GM12878 (cell line): Measurements from ENCODE around the gene C11orf98. TPM values are rescaled to one million over a fixed set of nuclear protein-coding genes. Genes with fewer than 3 reads are reported as not detected.

Source experiments
- ATAC-seq: fragments of 200-7000 bp; cut with Tn5 transposase; 3 replicates; pipeline ENCODE4 v1.9.1; 2020; ENCODE audit warnings: mild to moderate bottlenecking, moderate library complexity
- BruUV-seq: library from RNA; stranded (reverse); fragments of 400-500 nt; replicated peaks from 2 replicates; lab custom pipeline; 2021; lab: Mats Ljungman, UMichigan
- CTCF ChIA-PET: fragments of 300-600 bp; sonication (Branson Sonifier 250); formaldehyde crosslinking; extraction: SDS; loops from one replicate; lab custom pipeline; 2021; ENCODE audit warnings: inconsistent platforms; lab: Yijun Ruan, JAX
- POLR2A ChIA-PET: fragments of 350-600 bp; formaldehyde crosslinking; extraction: SDS; loops from one replicate; lab custom pipeline; 2021; ENCODE audit warnings: inconsistent platforms; lab: Charles Lee
- RAD21 ChIA-PET: fragments of 300-600 bp; sonication (Branson Sonifier 250); formaldehyde crosslinking; loops from one replicate; lab custom pipeline; 2023; ENCODE audit warnings: antibody characterized with exemption; ENCODE audit not compliant: unreplicated experiment; lab: Charles Lee
- SMC1A ChIA-PET: fragments of 300-600 bp; sonication (Branson Sonifier 250); formaldehyde crosslinking; loops from one replicate; lab custom pipeline; 2023; ENCODE audit not compliant: unreplicated experiment, uncharacterized antibody; lab: Charles Lee
- DNase-seq: peaks from one replicate; pipeline ENCODE4 v3.0.0-alpha.2; 2011; ENCODE audit warnings: low read depth, low spot score
- FAIRE-seq: peaks from 3 replicates; lab custom pipeline; 2011; peaks lifted over from hg19 to GRCh38; lab: Jason Lieb, UNC
- H2AFZ ChIP-seq: 2 replicates; pipeline ENCODE4 v1.6.0; 2011; ENCODE audit warnings: low read depth, low read length, control low read depth; ENCODE audit not compliant: control insufficient read depth
- H3K27ac ChIP-seq: 2 replicates; pipeline ENCODE4 v1.5.1; 2011; ENCODE audit warnings: control low read depth; ENCODE audit not compliant: control insufficient read depth, insufficient read depth
- H3K27me3 ChIP-seq, 2 experiments: replicated peaks in 1 of 2; 2 replicates each; pipeline versions ENCODE4 v1.6.0 to v1.6.1; 2011; ENCODE audit warnings: low read length in 1 of 2; ENCODE audit not compliant: control insufficient read depth in 2 of 2, insufficient read depth in 2 of 2
- H3K36me3 ChIP-seq, 2 experiments: 2 replicates each; pipeline ENCODE4 v1.5.1; 2011; ENCODE audit warnings: low read length in 1 of 2; ENCODE audit not compliant: control insufficient read depth in 2 of 2, insufficient read depth in 2 of 2
- H3K4me1 ChIP-seq: 2 replicates; pipeline ENCODE4 v1.6.1; 2011; ENCODE audit warnings: mild to moderate bottlenecking, low read length, moderate library complexity, mixed read lengths; ENCODE audit not compliant: control insufficient read depth, insufficient read depth
- H3K4me2 ChIP-seq: 2 replicates; pipeline ENCODE4 v1.6.0; 2011; ENCODE audit warnings: control low read depth; ENCODE audit not compliant: control insufficient read depth, insufficient read depth
- H3K4me3 ChIP-seq: fragments of 200-600 bp; sonication (generic); 2 replicates; pipeline ENCODE4 v1.5.1; 2016
- H3K79me2 ChIP-seq: 2 replicates; pipeline ENCODE4 v1.6.0; 2011; ENCODE audit warnings: low read length; ENCODE audit not compliant: control insufficient read depth, insufficient read depth
- H3K9ac ChIP-seq: 2 replicates; pipeline ENCODE4 v1.8.0; 2011; ENCODE audit warnings: low read length, control low read depth, mixed read lengths; ENCODE audit not compliant: control insufficient read depth, insufficient read depth
- H3K9me3 ChIP-seq: replicated peaks from 3 replicates; pipeline ENCODE4 v1.5.1; 2011; ENCODE audit warnings: mild to moderate bottlenecking, low read length; ENCODE audit not compliant: control insufficient read depth, insufficient read depth
- H4K20me1 ChIP-seq: 2 replicates; pipeline ENCODE4 v1.6.0; 2011; ENCODE audit not compliant: control insufficient read depth, insufficient read depth
- FOXK2 ChIP-seq: fragments of 450-650 bp; IDR thresholded peaks from 2 replicates; pipeline ENCODE4 v1.6.1; 2017; ENCODE audit warnings: mild to moderate bottlenecking, moderate library complexity
- SRF ChIP-seq, 2 experiments: IDR thresholded peaks; 2 replicates each; pipeline ENCODE4 v1.6.1; 2011; ENCODE audit warnings: low read depth in 2 of 2, low read length in 2 of 2, mild to moderate bottlenecking in 1 of 2, moderate library complexity in 1 of 2
- WGBS: methylation state at CpG from one replicate; pipeline ENCODE4 v1.1.6; 2016; ENCODE audit warnings: low lambda C conversion rate; ENCODE audit not compliant: insufficient replicate concordance, insufficient coverage; ENCODE audit errors: missing lambda C conversion rate; 5-methylcytosine and 5-hydroxymethylcytosine counted together
- in situ Hi-C: fragments of 300-500 bp; cut with MboI; formaldehyde crosslinking; loops from 9 replicates; pipeline ENCODE4 v1.14.3; 2018; ENCODE audit warnings: mixed read lengths
- intact Hi-C: fragments of 100-400 bp; cut with micrococcal nuclease; formaldehyde crosslinking; loops from one replicate; pipeline ENCODE4 v1.14.2; 2022; ENCODE audit not compliant: unreplicated experiment
- polyA plus RNA-seq, 11 experiments: library from polyadenylated mRNA; depleted of rRNA in 4 of 11; unstranded in 6 of 11; stranded (reverse) in 5 of 11; fragments of >200 nt; fragmentation: Nextera tagmentation in 4 of 11; fragmentation: Illumina TruSeq in 1 of 11; extraction: Ambion mirVana in 4 of 11; extraction: Trizol in 1 of 11; gene quantifications; 1 replicate in 1 of 11; 2 replicates in 10 of 11; pipeline versions ENCODE4 v1.2.1 to v1.2.3, GENCODE V29; 2011 to 2016; ENCODE audit warnings: inconsistent platforms in 2 of 11, missing spikeins in 2 of 11, low read depth in 1 of 11
- total RNA-seq, 4 experiments: library from RNA; depleted of rRNA in 3 of 4; stranded (reverse); fragments of >200 nt in 3 of 4; fragmentation: Illumina TruSeq in 1 of 4; extraction: Trizol in 1 of 4; gene quantifications; 2 replicates each; pipeline versions ENCODE4 v1.2.1 to v1.2.3, GENCODE V29; 2013 to 2021
- TF ChIP-seq, protein P1 (sequence below): fragments of 450-650 bp; IDR thresholded peaks from 2 replicates; pipeline ENCODE4 v1.6.1; 2017; ENCODE audit warnings: mild to moderate bottlenecking, low read depth, inconsistent platforms; ENCODE audit not compliant: poor library complexity, severe bottlenecking

Gene C11orf98
- total and polyA plus RNA-seq, 10 of the 15 experiments (the other 5 are each of a cell fraction or from before 2014, with no cell fraction given): 62.5 to 270 (median 162) TPM

DNA sequence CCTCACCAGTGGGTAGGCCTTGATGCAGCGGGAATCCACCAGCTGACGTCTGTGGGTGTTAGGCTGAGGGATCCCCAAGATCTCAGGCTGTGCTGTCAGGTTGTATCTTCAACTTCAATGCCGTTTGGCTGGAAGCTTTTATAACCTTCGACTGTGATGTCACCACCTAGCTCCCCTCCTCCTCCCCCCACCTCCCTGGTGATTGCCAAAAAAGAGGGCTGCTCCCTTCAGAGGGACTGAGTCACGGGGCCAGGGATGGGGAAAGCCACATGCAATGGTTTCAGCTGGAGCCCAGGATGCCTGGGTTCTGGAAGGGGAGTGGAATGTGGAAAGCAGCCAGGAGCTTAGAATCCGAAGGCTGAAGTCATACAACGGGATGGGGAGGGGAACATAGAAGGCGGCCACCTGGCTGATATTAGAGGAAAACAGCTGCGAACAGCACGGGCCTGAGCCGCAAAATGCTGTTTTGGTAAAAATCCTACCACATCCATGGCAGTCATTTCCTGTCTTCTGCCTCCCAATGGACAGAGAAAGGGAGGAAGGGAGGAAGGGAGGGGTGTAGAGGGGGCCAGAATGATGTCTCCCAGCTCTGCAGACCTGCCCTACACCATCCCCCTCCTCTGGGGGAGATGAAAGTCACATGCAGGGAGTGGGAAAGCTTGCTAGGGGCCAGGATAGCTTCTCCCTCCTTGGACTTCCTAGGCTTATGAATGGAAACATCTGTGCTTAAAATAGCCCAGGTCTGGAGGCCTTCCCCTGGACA, 24.6 kb upstream of the C11orf98 start, which contains the start of gene LRRN4CL:
Gene LRRN4CL, minus strand, starts transcription at position 110 of the 763 bp plus-strand sequence. CDS start 1,022 bp downstream, outside the sequence.
- H3K9ac ChIP-seq: no peak within 1 kb of the TSS
- intact Hi-C loops (loop anchor here (10.0 kb wide), 1 partner anchor 225 kb away; no protein-coding TSS in a partner anchor), in situ Hi-C loops (loop anchor here (5.0 to 10.0 kb wide), 2 partner anchors 265 to 292 kb away; no protein-coding TSS in a partner anchor)
- peaks cover 9% of the 10 kb centered on the region in 2 experiments; a peak in 3 of 4 replicates for H3K36me3 ChIP-seq
- H2AFZ ChIP-seq: no peak within 1 kb of the TSS
- WGBS: 71% methylated on average over 11 of the region's 11 CpGs
- TF ChIP-seq SRF (IDR thresholded peaks at IDR 0.05; ENCODE audit: low read depth in 2 of 2, low read length in 2 of 2) (no peak), FOXK2 (no peak)
- TF ChIP-seq, protein P1, sequence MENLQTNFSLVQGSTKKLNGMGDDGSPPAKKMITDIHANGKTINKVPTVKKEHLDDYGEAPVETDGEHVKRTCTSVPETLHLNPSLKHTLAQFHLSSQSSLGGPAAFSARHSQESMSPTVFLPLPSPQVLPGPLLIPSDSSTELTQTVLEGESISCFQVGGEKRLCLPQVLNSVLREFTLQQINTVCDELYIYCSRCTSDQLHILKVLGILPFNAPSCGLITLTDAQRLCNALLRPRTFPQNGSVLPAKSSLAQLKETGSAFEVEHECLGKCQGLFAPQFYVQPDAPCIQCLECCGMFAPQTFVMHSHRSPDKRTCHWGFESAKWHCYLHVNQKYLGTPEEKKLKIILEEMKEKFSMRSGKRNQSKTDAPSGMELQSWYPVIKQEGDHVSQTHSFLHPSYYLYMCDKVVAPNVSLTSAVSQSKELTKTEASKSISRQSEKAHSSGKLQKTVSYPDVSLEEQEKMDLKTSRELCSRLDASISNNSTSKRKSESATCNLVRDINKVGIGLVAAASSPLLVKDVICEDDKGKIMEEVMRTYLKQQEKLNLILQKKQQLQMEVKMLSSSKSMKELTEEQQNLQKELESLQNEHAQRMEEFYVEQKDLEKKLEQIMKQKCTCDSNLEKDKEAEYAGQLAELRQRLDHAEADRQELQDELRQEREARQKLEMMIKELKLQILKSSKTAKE: no peak
- H3K79me2 ChIP-seq: no peaks in the 10 kb centered on the region
- no peak within 1 kb of the TSS for H3K27ac ChIP-seq
- DNase-seq (no peak), ATAC-seq (no peak), FAIRE-seq (no peak)
- H3K27me3 ChIP-seq: no peaks in the 10 kb centered on the region
- no TSS peak for BruUV-seq
- H3K4me1 ChIP-seq: no peaks in the 10 kb centered on the region
- SMC1A ChIA-PET: interaction anchor here (1.6 kb wide), 1 partner anchor 9 kb away, joined by 5 read pairs; no protein-coding TSS in a partner anchor
- no peak within 1 kb of the TSS for H3K4me3 ChIP-seq
- H3K9me3 ChIP-seq: no peaks in the 10 kb centered on the region
- CTCF ChIA-PET: interaction anchor here (0.7 to 1.7 kb wide), 7 partner anchors 8 to 294 kb away, joined by 3 to 7 read pairs (median 3); partner anchors contain the start of genes C11orf98, CSKMT, TAF6L and TUT1
- no peaks in the 10 kb centered on the region for H4K20me1 ChIP-seq
- H3K4me2 ChIP-seq: no peak within 1 kb of the TSS
- RAD21 ChIA-PET: interaction anchor here (0.7 to 1.0 kb wide), 2 partner anchors 8 to 265 kb away, joined by 3 to 4 read pairs; no protein-coding TSS in a partner anchor
- POLR2A ChIA-PET: no interaction called here
